Activated CD4-positive, alpha-beta T cell treated with anti-CD3 and anti-CD28 coated beads, Interleukin-2, amount 10 ng/mL, durations not matched to agents 7 days and 5 days (primary cell): ENCODE results near the gene EID2B. TPM values are rescaled to one million over a fixed set of nuclear protein-coding genes. Genes with fewer than 3 reads are reported as not detected.
A peak's percentile ranks its signal among the peaks of the same experiment; 100 is the strongest.

ENCODE experiments used
- CTCF ChIA-PET: fragments of 350-600 bp; sonication (Branson Sonifier 250); formaldehyde crosslinking; loops from one replicate; lab custom pipeline; 2021; ENCODE audit warnings: antibody characterized with exemption; lab: Charles Lee
- POLR2A ChIA-PET: fragments of 350-600 bp; sonication (Branson Sonifier 250); formaldehyde crosslinking; loops from one replicate; lab custom pipeline; 2021; ENCODE audit warnings: antibody characterized with exemption; lab: Charles Lee
- DNase-seq: peaks from one replicate; pipeline ENCODE4 v3.0.0-alpha.2; 2020
- H3K27ac Mint-ChIP-seq: one replicate; pipeline ENCODE4 v1.8.0; 2021; ENCODE audit warnings: mild to moderate bottlenecking, moderate library complexity, mixed read lengths
- H3K27me3 Mint-ChIP-seq: one replicate; pipeline ENCODE4 v1.8.0; 2021; ENCODE audit warnings: mixed read lengths
- H3K36me3 Mint-ChIP-seq: one replicate; pipeline ENCODE4 v1.8.0; 2021; ENCODE audit warnings: low read depth, mixed read lengths
- H3K4me1 Mint-ChIP-seq: one replicate; pipeline ENCODE4 v1.8.0; 2021; ENCODE audit warnings: mixed read lengths
- H3K4me3 Mint-ChIP-seq: one replicate; pipeline ENCODE4 v1.8.0; 2021; ENCODE audit warnings: mild to moderate bottlenecking, moderate library complexity, mixed read lengths
- H3K9me3 Mint-ChIP-seq: one replicate; pipeline ENCODE4 v1.8.0; 2021; ENCODE audit warnings: mixed read lengths
- total RNA-seq, 2 experiments: library from RNA; stranded (reverse); gene quantifications; one replicate each; pipeline ENCODE4 v1.2.3, GENCODE V29; 2021

EID2B gene
- total RNA-seq, 2 experiments from 2014 or later = 3.4 to 5.1 TPM

DNA sequence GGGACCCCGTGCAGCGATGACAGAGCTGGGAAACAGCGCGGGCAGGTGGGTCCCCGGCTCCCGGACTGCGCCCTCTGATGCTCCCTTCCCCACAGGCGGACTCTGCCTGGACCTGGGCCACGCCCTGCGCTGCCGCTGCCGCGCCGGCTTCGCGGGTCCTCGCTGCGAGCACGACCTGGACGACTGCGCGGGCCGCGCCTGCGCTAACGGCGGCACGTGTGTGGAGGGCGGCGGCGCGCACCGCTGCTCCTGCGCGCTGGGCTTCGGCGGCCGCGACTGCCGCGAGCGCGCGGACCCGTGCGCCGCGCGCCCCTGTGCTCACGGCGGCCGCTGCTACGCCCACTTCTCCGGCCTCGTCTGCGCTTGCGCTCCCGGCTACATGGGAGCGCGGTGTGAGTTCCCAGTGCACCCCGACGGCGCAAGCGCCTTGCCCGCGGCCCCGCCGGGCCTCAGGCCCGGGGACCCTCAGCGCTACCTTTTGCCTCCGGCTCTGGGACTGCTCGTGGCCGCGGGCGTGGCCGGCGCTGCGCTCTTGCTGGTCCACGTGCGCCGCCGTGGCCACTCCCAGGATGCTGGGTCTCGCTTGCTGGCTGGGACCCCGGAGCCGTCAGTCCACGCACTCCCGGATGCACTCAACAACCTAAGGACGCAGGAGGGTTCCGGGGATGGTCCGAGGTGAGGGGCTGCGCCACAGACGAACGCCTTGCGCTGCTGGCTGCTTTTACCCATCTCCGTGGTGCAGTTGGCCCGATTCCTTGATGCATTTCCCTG is 25.5 kb downstream of the EID2B start:
- peaks cover 28% of the 10 kb centered on the region for H3K4me1 Mint-ChIP-seq
- ChIA-PET POLR2A (no interaction called here), CTCF (interaction anchor here (1.0 to 1.3 kb wide), 2 partner anchors 9 to 33 kb away, joined by 3 to 4 read pairs; no protein-coding TSS in a partner anchor)
- peaks cover 3% of the 10 kb centered on the region for H3K36me3 Mint-ChIP-seq
- peak; percentile 43 for DNase-seq
- H3K9me3 Mint-ChIP-seq = peaks cover 4% of the 10 kb centered on the region
- H3K4me3 Mint-ChIP-seq = peak overlapping the region; percentile 66
- peaks cover 52% of the 10 kb centered on the region for H3K27me3 Mint-ChIP-seq
- H3K27ac Mint-ChIP-seq = no peak overlapping the region

DNA sequence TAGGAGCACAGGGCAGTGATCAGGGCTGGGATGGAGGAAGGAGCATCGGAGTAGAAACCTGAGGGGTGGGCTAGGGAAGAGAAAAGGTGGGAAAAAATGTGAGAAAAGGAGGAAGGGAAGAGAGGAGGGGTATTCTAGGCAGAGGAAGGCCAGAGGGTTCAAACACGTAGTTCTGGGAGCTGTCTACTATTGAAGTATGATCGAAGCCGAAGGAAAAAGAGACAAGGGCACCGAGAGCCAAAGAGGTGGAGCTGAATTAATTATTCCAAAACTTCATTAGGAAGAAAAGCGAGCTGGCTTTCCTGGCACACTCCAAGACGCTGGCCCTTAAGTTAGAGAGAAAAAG is 26.1 kb downstream of the EID2B start:
- peak overlapping the region; percentile 62 for H3K4me3 Mint-ChIP-seq
- H3K27ac Mint-ChIP-seq = no peak overlapping the region
- H3K36me3 Mint-ChIP-seq = peaks cover 3% of the 10 kb centered on the region
- DNase-seq = no peak
- peaks cover 28% of the 10 kb centered on the region for H3K4me1 Mint-ChIP-seq
- ChIA-PET CTCF (interaction anchor here (1.0 to 1.3 kb wide), 2 partner anchors 9 to 32 kb away, joined by 3 to 4 read pairs; no protein-coding TSS in a partner anchor), POLR2A (no interaction called here)
- peaks cover 4% of the 10 kb centered on the region for H3K9me3 Mint-ChIP-seq
- peaks cover 53% of the 10 kb centered on the region for H3K27me3 Mint-ChIP-seq

DNA sequence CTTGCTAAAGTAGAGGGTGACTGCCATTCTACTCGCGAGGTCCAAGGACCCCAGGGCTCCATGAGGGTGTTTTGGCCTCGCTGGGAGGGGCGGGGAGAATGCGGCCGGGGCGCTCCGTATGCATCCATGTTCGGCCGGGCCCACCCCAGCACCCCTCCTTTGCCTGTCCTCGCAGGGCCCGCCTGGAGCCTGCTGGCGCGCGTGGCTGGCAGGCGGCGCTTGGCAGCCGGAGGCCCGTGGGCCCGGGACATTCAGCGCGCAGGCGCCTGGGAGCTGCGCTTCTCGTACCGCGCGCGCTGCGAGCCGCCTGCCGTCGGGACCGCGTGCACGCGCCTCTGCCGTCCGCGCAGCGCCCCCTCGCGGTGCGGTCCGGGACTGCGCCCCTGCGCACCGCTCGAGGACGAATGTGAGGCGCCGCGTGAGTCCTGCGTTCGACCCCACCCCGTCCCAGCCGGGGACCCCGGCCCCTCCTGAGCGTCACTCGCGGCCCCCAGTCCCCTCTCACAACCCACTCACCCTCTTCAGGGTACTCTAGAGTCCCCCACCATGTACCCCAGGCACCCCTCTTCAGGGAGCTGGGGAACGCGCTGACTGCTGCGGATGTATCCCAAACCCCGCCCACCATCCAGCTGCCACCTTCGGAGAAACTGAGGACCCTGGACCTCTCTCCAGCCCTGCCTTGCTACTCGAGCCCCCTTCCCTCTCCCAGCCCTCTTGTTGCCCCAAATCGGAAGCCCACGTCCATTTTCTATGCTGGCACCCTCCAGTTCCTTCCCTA is 29.8 kb downstream of the EID2B start:
- H3K36me3 Mint-ChIP-seq = peaks cover 3% of the 10 kb centered on the region
- CTCF ChIA-PET = interaction anchor here (0.7 to 2.2 kb wide), 13 partner anchors 8 to 290 kb away, joined by 3 to 11 read pairs (median 5); partner anchors contain the start of genes EID2B, RPS16 and SELENOV

DNA sequence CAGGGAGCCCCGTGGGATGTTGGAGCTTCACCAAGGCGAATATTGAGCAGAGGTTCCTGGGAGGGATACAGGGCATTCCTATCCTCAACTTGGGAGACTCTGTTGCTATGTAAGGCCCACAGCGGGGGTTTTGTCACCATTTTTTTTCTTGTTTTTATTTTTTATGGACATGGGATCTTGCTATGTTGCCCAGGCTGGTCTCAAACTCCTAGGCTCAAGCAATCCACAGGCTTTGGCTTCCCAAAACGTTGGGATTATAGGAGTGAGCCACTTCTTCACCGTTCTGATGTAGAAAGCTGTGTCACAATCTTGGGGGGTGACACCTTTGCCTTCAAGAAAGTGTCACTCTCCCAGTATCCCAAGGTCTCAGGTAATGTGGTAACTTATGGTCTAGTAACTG is 31.3 kb downstream of the EID2B start:
- Mint-ChIP-seq H3K9me3 (peaks cover under 1% of the 10 kb centered on the region), H3K27ac (no peak overlapping the region), H3K4me3 (no peak overlapping the region), H3K4me1 (peaks cover 28% of the 10 kb centered on the region), H3K36me3 (peaks cover under 1% of the 10 kb centered on the region), H3K27me3 (peaks cover 66% of the 10 kb centered on the region)
- ChIA-PET POLR2A (no interaction called here), CTCF (interaction anchor here (1.4 kb wide), 1 partner anchor 10 kb away, joined by 7 read pairs; no protein-coding TSS in a partner anchor)
- no peak for DNase-seq

More for the DNA sequence above, 29.8 kb downstream of the EID2B start:
- Mint-ChIP-seq H3K27ac (no peak overlapping the region), H3K27me3 (peaks cover 68% of the 10 kb centered on the region), H3K4me3 (no peak overlapping the region), H3K4me1 (peaks cover 38% of the 10 kb centered on the region), H3K9me3 (peaks cover 4% of the 10 kb centered on the region)
- peak; percentile 72 for DNase-seq
- POLR2A ChIA-PET = no interaction called here

DNA sequence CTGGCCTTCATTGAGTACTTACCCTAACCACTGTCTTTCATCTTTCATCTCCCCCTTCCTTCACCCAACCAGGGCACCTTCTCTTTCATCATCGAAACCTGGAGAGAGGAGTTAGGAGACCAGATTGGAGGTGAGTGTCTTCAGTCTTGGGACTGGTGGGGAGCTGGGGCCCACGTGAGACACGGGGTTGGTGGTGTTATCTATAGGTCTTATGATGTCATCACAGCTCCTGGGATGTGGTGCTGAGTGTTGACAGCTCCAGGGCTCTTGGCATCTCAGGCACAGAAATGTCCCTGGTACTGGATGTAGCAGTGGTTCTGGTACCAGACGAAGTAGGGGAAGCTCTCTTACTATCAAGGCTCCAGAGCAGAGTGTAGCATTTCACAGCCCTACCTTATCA is 32.1 kb downstream of the EID2B start:
- POLR2A ChIA-PET = no interaction called here
- Mint-ChIP-seq H3K4me3 (no peak overlapping the region), H3K27ac (no peak overlapping the region), H3K36me3 (no peaks in the 10 kb centered on the region), H3K9me3 (no peaks in the 10 kb centered on the region), H3K4me1 (peaks cover 26% of the 10 kb centered on the region), H3K27me3 (peaks cover 65% of the 10 kb centered on the region)
- no peak for DNase-seq
- CTCF ChIA-PET = interaction anchor here (0.6 to 1.4 kb wide), 3 partner anchors 11 to 365 kb away, joined by 3 to 7 read pairs (median 3); partner anchors contain the start of gene EID2B

DNA sequence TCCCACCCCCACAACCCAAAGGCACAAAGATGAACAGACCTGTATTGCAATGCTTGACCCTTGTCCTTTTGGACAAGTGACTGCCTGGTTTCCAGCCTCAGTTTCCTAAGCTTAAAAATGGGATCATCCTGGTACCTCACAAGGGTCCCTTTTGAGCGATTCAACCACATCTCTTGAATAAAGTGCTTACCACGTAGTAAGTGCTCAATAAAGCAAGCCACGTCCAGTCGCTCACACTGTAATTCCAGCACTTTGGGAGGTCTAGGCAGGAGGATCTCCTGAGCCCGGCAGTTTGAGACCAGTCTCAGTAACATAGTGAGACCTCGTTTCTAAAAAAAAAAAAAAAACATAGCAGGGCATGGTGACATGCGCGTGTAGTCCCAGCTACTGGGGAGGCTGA is 32.7 kb downstream of the EID2B start:
- H3K36me3 Mint-ChIP-seq = no peaks in the 10 kb centered on the region
- no peak overlapping the region for H3K27ac Mint-ChIP-seq
- DNase-seq = no peak
- ChIA-PET CTCF (interaction anchor here (0.7 to 1.4 kb wide), 2 partner anchors 12 to 14 kb away, joined by 4 to 7 read pairs; no protein-coding TSS in a partner anchor), POLR2A (no interaction called here)
- no peaks in the 10 kb centered on the region for H3K9me3 Mint-ChIP-seq
- peaks cover 66% of the 10 kb centered on the region for H3K27me3 Mint-ChIP-seq
- no peak overlapping the region for H3K4me3 Mint-ChIP-seq
- H3K4me1 Mint-ChIP-seq = peaks cover 26% of the 10 kb centered on the region

DNA sequence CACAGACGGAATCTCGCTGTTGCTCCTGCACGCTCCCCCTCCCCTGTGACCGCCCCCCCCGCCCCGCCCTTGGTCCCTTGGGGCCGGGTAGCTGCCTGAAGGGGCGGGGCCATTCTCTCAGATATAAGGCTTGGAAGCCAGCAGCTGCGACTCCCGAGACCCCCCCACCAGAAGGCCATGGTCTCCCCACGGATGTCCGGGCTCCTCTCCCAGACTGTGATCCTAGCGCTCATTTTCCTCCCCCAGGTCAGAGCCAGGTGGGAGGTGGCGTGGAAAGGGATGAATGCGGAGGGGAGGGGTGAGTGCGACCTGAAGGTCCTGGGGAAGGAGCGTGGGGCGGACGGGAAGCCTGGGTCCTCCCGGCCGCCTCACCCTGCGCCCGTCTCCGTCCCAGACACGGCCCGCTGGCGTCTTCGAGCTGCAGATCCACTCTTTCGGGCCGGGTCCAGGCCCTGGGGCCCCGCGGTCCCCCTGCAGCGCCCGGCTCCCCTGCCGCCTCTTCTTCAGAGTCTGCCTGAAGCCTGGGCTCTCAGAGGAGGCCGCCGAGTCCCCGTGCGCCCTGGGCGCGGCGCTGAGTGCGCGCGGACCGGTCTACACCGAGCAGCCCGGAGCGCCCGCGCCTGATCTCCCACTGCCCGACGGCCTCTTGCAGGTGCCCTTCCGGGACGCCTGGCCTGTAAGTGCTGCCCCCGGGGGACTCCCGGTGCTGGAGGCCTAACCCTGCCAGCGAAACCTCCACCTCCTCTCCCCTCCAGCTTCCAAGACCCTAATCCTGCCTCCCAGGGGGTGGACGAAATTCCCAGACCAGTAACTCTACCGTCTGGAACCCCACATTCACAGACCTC is 33.6 kb downstream of the EID2B start, which contains the start of gene DLL3:
DLL3 (plus strand) TSS at position 150 of the 845 bp plus-strand sequence; CDS start at position 178, 28 bp downstream.
- CTCF ChIA-PET = interaction anchor here (0.7 kb wide), 1 partner anchor 13 kb away, joined by 4 read pairs; no protein-coding TSS in a partner anchor
- POLR2A ChIA-PET = interaction anchor here (0.8 kb wide), 1 partner anchor 11 kb away, joined by 3 read pairs; no protein-coding TSS in a partner anchor
- H3K36me3 Mint-ChIP-seq = no peaks in the 10 kb centered on the region
- H3K27ac Mint-ChIP-seq = no peak within 1 kb of the TSS
- H3K27me3 Mint-ChIP-seq = peaks cover 57% of the 10 kb centered on the region
- no peaks in the 10 kb centered on the region for H3K9me3 Mint-ChIP-seq
- peak within 1 kb of the TSS; percentile 2 for H3K4me3 Mint-ChIP-seq
- DNase-seq = no peak
- peaks cover 26% of the 10 kb centered on the region for H3K4me1 Mint-ChIP-seq

DNA sequence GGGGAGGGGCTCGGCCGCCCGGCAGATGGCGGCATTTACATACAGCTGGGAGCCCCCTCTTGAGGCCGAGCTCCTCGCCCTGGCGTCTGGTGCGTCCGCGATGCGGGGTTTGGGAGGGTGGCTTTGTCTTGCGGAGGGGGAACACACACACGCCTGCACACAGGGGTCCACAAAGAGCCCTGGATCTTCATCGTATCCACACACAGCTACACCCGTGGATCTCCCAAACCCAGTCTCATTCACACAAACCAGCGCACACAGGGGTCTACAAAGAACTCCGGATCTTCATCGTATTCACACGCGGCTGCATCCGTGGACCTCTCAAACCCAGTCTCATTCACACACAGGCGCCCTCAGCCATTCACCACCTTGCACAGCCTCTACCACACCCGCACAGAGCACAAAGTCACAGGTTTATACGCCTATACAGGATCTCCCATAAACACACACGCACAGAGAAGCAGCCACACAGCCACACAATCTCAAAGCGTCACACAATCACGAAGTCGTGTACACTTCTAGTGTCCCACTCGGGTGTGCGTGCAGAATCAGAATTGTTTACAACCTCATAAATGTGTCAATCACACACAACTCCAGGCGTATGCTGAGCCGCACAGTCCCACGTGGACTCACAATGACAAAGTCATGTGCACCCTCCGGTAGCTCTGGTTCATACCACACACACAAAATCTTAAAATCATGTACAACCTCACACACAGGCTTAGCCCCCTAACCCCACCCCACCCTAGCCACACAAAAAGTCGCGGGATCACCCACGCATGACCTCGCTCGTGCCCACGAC is 34.5 kb downstream of the EID2B start:
- peaks cover 19% of the 10 kb centered on the region for H3K4me1 Mint-ChIP-seq
- no peak for DNase-seq
- no peaks in the 10 kb centered on the region for H3K9me3 Mint-ChIP-seq
- no peak overlapping the region for H3K27ac Mint-ChIP-seq
- ChIA-PET CTCF (interaction anchor here (0.9 kb wide), 2 partner anchors 8 to 16 kb away, joined by 3 read pairs; no protein-coding TSS in a partner anchor), POLR2A (interaction anchor here (0.8 kb wide), 1 partner anchor 10 kb away, joined by 3 read pairs; no protein-coding TSS in a partner anchor)
- H3K36me3 Mint-ChIP-seq = no peaks in the 10 kb centered on the region
- H3K27me3 Mint-ChIP-seq = peaks cover 49% of the 10 kb centered on the region
- H3K4me3 Mint-ChIP-seq = peak overlapping the region; percentile 2

DNA sequence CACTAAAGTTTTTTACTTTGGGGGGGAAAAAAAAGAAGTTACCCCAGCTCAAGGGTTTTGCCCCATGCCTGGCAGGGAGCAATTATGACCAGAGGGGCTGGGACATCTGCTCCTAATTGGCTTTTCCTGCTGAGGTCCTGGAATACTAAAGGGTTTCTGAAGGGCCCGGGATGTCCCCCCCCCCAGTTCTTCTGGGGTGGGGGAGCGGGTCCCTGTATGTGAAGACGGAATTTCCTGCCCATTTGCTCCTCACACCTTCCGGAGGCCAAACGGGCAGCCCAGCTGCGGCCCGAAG is 35.0 kb downstream of the EID2B start:
- ChIA-PET CTCF (interaction anchor here (0.9 kb wide), 2 partner anchors 9 to 16 kb away, joined by 3 read pairs; no protein-coding TSS in a partner anchor), POLR2A (no interaction called here)
- no peak overlapping the region for H3K4me3 Mint-ChIP-seq
- no peak overlapping the region for H3K27ac Mint-ChIP-seq
- no peaks in the 10 kb centered on the region for H3K36me3 Mint-ChIP-seq
- H3K9me3 Mint-ChIP-seq = no peaks in the 10 kb centered on the region
- DNase-seq = no peak
- H3K4me1 Mint-ChIP-seq = peaks cover 15% of the 10 kb centered on the region
- H3K27me3 Mint-ChIP-seq = peaks cover 47% of the 10 kb centered on the region

DNA sequence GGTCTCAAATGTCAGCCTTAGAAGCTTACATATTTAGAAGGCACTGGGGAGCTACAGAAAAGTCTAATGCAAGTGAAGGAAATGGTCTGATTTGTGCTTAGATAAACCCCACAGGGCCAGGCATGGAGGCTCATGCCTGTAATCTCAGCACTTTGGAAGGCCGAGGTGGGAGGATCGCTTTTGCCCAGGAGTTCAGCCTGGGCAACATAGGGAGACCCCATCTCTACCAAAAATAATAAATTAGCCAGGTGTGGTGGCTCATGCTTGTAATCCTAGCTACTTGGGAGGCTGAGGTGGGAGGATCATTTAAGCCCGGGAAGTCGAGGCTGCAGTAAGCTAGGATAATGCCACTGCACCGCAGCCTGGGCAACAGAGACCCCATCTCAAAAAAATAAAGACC is 36.6 kb downstream of the EID2B start:
- ChIA-PET CTCF (interaction anchor here (0.6 to 1.0 kb wide), 5 partner anchors 9 to 350 kb away, joined by 3 to 4 read pairs (median 3); no protein-coding TSS in a partner anchor), POLR2A (no interaction called here)

DNA sequence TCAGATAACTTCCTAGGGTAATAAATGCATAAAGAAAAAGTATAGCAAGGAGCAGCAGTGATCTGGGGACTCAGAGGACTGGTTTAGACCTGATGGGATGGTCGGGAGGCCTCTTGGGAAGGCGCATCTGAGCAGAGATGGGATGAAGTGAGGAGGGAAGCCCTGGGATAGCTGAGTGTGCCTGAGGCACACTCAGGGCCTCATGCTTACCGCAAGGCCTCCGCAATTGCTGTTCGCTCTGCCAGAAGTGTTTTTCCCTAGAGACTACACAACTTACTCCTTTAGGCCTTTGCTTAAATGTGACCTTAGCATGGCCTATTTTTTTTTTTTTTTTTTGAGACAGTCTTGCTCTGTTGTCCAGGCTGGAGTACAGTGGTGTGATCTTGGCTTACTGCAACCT is 38.0 kb downstream of the EID2B start:
- H3K9me3 Mint-ChIP-seq = no peaks in the 10 kb centered on the region
- no peaks in the 10 kb centered on the region for H3K36me3 Mint-ChIP-seq
- CTCF ChIA-PET = no interaction called here
- peaks cover 30% of the 10 kb centered on the region for H3K27me3 Mint-ChIP-seq
- no peak overlapping the region for H3K4me3 Mint-ChIP-seq
- H3K4me1 Mint-ChIP-seq = peaks cover 11% of the 10 kb centered on the region
- H3K27ac Mint-ChIP-seq = no peak overlapping the region
- POLR2A ChIA-PET = no interaction called here
- no peak for DNase-seq

More for the DNA sequence above, 36.6 kb downstream of the EID2B start:
- Mint-ChIP-seq H3K27me3 (peaks cover 41% of the 10 kb centered on the region), H3K36me3 (no peaks in the 10 kb centered on the region), H3K4me3 (no peak overlapping the region), H3K27ac (no peak overlapping the region), H3K4me1 (peaks cover 15% of the 10 kb centered on the region), H3K9me3 (no peaks in the 10 kb centered on the region)
- no peak for DNase-seq
